ENCODE results near the gene ZNF277.

The ZNF277 gene

GRCh38 chr7:112173568-112173905, 33.0 kb upstream of the ZNF277 start:
- H3K4me3 ChIP-seq (ENCODE audit: low read depth, low read length) = no peak overlapping the region
- no peak for TF ChIP-seq CTCF (IDR thresholded peaks at IDR 0.05; ENCODE audit: insufficient read depth, low read depth, low read length, missing control alignments)
- no peak for DNase-seq (ENCODE audit: low read depth)

GRCh38 chr7:112174192-112174591, 32.3 kb upstream of the ZNF277 start:
- no peak for TF ChIP-seq CTCF (IDR thresholded peaks at IDR 0.05; ENCODE audit: insufficient read depth, low read depth, low read length, missing control alignments)
- no peak for DNase-seq (ENCODE audit: low read depth)
- no peak overlapping the region for H3K4me3 ChIP-seq (ENCODE audit: low read depth, low read length)

DNA sequence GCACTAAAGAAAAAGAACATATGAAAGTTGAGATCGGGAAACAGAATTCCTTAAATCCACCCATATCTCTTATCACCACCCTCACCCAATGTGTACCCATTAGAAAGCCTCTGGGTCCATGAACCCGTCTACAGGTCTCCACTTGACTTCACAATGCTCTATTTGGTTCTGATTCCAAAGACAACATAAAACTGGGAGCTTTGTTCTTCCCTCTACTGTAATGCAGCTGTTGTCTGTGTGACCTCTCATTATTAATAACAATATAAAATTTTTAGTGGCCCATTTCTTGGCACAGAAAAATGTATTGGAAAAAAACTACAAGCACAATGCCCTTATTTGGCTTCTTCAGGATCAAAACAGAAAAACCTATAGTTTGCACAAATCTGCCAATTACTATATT, 30.3 kb upstream of the ZNF277 start:
- H3K4me3 ChIP-seq (ENCODE audit: low read depth, low read length) = no peak overlapping the region
- no peak for DNase-seq (ENCODE audit: low read depth)
- TF ChIP-seq CTCF (IDR thresholded peaks at IDR 0.05; ENCODE audit: insufficient read depth, low read depth, low read length, missing control alignments) = no peak

DNA sequence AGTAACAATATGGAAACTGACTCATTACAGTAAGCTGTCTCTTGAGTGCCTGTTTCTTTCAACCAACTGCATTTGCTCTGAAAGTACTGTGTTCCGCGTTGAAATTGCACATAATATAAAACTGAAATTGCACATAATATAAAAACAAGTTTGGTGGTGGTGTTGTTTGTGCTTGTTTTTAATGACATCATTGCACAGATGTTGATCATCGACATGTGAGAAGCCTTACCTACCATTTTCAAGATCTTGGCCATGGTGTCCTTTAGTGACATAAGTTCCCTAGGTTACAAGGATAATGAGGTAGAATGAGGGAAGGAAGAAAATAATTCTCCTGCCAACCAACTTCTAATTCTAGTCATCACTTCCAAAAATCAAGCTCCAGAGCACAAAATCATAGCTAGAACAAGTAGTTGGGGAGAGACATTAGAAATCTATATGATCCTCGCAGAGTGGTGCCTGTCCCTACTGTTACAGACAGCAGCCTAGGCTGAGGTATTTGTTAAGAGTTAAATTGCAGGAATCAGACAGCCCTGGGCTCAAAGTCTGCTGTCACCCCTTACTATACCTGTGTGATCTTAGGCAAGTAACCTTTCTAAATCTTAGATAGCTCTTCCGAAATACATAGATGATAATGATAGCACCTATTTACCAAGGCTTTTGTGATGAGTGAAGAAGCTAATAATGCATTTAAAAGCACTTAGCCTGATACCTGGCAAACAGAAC, 29.6 kb upstream of the ZNF277 start:
- no peak for TF ChIP-seq CTCF (IDR thresholded peaks at IDR 0.05; ENCODE audit: insufficient read depth, low read depth, low read length, missing control alignments)
- DNase-seq (ENCODE audit: low read depth) = no peak

GRCh38 chr7:112180223-112180622, 26.3 kb upstream of the ZNF277 start:
- DNase-seq (ENCODE audit: low read depth) = no peak
- H3K4me3 ChIP-seq (ENCODE audit: low read depth, low read length) = no peak overlapping the region
- no peak for TF ChIP-seq CTCF (IDR thresholded peaks at IDR 0.05; ENCODE audit: insufficient read depth, low read depth, low read length, missing control alignments)

More for the DNA sequence above, 29.6 kb upstream of the ZNF277 start:
- no peak overlapping the region for H3K4me3 ChIP-seq (ENCODE audit: low read depth, low read length)

DNA sequence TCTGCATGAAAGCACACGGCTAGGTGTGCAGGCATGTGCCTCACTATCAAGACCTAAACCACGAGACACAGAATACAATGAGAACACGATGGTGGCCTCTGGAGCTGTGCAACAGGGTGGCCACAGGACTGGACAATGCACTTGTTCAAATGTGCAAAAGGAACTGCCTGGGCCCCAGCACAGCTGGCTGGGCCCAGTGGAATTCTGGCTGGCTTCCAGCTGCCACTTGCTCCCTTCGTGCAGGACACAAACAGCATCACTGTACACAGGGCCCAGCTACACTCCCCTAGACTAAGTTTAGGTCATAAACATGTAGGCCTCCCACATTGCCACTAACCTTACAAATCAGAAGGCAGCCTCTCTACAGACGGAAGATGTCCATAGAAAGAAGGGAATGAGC, 23.7 kb upstream of the ZNF277 start:
- DNase-seq (ENCODE audit: low read depth) = no peak
- no peak overlapping the region for H3K4me3 ChIP-seq (ENCODE audit: low read depth, low read length)
- TF ChIP-seq CTCF (IDR thresholded peaks at IDR 0.05; ENCODE audit: insufficient read depth, low read depth, low read length, missing control alignments) = no peak

DNA sequence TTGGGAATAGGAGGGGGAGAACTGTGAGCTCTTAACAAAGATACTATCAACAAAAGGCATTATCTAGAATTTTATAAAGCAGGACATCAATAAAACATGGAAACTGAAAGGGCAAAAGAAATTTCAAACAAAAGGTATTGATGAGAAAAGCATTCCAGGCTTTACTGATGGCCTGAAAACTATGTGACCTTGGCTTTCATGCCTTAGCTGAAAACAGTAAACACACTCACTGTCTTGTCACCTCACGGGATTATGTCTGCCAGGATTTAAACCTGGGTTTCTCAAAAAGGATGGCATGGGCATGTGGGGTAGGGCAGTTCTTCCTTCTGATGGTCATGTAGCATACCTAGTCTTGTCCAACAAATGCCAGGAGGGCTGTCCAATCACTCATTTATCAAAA, 23.2 kb upstream of the ZNF277 start:
- no peak for TF ChIP-seq CTCF (IDR thresholded peaks at IDR 0.05; ENCODE audit: insufficient read depth, low read depth, low read length, missing control alignments)
- no peak for DNase-seq (ENCODE audit: low read depth)
- no peak overlapping the region for H3K4me3 ChIP-seq (ENCODE audit: low read depth, low read length)
